Measurements from ENCODE around the gene MUL1.
"Not testable (repeated sequence)": the region's sequence is repeated elsewhere in the genome, so short reads cannot be mapped to it uniquely, and the experiment has no call there.

The MUL1 gene, protein sequence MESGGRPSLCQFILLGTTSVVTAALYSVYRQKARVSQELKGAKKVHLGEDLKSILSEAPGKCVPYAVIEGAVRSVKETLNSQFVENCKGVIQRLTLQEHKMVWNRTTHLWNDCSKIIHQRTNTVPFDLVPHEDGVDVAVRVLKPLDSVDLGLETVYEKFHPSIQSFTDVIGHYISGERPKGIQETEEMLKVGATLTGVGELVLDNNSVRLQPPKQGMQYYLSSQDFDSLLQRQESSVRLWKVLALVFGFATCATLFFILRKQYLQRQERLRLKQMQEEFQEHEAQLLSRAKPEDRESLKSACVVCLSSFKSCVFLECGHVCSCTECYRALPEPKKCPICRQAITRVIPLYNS

DNA sequence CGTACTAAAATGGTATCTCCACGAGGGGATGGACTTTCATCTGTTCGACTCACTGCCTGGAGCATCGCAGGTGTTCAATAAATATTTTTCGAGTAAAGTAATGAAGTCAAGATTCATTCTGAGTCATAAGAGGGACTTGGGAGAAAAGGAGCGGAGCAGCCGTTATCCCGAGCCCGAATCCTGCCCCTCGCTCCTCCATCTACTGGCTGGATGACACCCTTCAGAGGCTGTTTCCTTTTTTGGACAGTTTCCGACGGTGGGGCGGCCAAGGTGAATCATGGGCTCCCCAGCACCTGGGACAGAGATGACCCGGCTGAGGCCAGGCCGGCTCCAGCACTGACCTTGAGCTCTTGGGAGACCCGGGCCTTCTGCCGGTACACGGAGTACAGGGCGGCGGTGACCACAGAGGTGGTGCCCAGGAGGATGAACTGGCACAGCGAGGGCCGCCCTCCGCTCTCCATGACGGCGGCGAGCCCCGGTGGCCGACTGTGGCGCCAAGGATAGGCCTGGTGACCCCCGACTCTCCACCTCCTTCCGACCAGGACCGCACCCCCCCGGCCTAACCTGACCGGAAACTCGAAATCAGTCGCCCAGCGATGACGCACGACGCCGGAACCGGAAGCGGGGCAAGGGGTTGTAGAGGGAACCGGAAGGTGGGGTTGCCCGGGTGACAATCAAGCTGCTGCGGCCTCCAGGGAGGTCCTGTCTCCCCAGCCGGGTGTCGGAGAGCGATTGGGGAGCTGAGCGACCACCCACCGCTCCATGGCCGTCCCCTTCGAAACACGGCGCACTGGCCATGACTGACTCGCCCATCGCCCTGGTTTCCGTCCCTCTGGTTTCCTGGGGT is at the start of gene MUL1:
MUL1 (minus strand) TSS at position 588 of the 847 bp plus-strand sequence; CDS start at position 461, 127 bp downstream.
- peak; percentile 89 for DNase-seq (ENCODE audit: low read depth)

DNA sequence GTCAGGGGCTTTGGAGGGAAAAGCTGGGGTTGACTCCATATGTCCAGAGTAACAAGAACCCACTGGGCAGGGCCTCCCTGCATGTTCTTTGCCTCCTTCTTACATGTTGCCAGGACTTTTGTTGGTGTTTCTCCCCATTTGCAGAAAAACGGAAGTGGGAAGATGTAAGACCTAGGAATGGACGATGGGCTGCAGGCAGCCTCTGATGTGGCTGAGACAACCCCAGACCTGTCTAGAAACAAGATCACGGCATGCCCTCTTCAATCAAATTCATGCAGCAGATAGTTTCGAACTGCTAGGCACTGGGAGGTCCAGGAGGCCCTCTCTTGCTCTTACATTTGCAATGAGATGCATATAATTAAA is 47.8 kb upstream of the MUL1 start:
- DNase-seq (ENCODE audit: low read depth) = no peak

DNA sequence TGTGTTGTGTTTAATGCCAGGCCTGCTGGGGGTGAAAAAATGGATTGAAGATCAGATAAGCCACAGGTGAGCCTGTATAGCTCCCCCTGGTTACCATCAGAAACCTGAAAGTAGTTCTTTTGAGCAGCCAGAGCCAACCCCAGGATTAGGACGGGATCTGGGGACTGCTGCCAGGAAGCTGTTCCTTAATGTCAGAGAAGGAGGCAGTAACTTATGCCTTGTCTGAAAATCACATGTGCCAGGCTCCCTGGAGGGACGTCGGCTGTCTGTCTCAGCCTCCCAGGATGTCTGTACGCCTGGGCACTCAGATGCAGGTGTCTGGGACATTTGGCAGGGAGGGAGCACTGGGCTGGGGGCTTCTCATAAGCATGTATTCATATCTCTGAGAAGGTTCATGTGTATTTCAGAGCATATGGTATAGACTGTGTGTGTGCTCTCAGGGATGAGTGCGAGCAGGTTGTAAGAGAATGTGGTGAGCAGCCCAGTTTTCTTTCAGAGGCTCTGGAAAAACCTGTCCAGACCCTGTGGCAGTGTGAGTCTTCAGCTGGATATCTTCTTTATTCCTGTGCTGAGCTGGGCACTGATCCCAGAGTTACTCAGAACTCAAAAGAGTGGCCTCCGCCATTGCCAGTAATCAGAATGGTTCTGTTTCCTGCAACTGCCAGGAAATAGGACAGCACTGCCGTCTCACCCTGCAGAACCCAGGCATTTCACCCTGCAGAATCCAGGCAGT is 47.2 kb upstream of the MUL1 start:
- DNase-seq (ENCODE audit: low read depth) = no peak

DNA sequence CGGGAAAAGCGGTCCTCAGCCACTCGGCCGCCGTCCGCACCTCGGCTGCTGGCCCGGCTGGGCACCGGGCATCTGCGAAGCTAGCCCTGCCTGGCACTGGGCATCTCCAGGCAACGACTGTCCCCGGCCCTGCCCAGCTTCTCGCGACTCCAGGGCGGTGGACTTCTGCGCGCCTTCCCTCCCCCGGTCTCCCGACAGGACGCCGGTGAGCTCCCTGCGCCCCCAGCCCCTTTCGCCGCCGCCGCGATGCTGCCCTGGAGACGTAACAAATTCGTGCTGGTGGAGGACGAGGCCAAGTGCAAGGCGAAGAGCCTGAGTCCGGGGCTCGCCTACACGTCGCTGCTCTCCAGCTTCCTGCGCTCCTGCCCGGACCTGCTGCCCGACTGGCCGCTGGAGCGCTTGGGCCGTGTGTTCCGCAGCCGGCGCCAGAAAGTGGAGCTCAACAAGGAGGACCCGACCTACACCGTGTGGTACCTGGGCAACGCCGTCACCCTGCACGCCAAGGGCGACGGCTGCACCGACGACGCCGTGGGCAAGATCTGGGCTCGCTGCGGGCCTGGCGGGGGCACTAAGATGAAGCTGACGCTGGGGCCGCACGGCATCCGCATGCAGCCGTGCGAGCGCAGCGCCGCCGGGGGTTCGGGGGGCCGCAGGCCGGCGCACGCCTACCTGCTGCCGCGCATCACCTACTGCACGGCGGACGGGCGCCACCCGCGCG is 44.9 kb upstream of the MUL1 start:
- DNase-seq (ENCODE audit: low read depth) = no peak

DNA sequence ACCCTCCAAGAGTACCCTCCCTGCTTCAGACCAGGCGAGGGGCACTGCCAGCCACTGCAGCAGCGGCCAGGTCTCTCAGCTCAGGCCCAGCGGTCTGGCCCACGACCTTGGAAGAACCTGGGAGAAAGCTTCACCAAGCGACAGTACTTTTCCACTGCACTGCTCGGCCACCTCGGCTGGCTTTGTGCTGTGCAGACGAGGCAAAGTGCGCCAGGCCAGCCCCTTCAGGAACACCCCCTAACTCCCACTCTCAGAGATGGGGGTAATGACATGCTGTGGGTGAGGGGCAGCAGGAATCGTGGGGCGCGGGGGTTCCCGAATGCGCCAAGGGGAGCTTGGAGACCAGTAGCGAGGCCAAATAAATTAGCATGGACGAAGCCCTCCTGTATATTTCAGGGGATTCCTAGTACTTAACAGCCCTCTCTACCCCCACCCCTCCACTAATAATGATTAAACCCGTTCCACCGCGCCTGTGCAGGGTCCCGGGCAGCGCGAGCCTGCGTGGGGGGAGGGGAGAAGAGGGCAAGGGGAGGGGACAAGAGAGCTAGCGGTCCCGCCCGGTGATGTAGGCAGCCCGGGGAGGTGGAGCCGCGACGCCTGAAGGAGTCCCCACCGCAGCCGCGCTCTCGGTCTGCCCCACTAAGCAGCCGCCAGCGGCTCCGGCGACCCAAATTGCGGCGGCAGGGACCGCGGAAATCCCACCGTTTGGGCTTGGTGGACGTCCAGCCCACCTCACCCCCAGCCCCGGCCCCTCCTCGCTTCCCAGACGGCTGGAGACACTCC is 44.2 kb upstream of the MUL1 start, which contains the start of gene FAM43B:
FAM43B (plus strand) TSS at position 629 of the 783 bp plus-strand sequence. CDS start 401 bp downstream, outside the sequence.
- no peak for DNase-seq (ENCODE audit: low read depth)

DNA sequence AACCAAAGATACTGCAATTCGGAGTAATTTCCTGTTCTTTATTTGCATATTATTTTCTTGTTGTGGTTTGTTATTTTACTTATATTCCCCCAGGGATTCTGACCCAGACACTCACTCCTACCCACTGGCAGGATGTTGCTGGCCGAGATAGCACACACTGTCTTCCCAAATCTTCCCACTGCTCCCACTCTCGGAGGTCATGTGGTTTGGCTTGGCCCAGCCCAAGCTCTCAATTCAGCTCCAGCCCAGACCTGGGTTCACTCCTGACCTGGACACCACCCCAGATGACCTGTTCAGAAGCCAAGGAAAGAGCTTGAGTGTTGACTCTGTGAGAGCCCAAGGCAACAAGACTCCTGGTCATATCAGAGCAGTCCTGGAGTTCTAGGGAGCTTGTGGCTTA is 43.2 kb upstream of the MUL1 start:
- DNase-seq (ENCODE audit: low read depth) = no peak

DNA sequence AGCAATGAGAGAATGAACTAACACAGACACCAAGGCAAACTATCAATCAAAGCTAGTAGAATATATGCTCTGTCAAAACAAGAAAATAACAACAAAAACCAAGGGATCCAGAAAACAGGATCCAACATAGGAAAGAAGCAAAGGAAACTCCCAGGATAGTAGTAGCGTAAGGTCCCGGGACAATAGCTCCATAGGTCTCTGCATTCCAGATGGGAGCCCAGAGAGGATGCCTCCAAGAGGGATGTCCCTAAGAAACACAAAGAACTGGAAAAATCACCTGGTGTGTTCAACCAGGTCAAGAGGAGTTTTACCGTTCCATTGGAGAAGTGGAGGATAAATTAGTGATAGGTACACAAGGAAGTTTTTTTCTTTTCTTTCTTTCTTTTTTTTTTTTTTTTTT is 38.7 kb upstream of the MUL1 start:
- DNase-seq (ENCODE audit: low read depth) = no peak

DNA sequence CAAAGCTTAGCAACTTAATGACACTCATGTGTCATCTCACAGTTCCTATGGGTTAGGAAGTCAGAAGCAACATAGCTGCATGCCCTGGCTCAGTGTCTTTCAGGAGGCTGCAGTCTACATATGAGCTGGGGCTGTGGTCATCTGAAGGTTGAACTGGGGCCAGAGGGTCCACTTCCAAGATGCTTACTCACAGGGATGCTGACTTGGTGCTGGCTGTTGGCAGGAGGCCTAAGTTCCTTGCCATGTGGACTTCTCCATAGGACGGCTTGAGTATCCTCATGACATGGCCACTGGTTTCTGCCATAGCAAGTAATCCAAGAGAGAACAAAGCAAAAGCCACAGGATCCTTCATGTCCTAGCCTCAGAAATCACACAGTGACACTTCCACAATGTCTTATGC is 32.3 kb upstream of the MUL1 start:
- no peak for DNase-seq (ENCODE audit: low read depth)

DNA sequence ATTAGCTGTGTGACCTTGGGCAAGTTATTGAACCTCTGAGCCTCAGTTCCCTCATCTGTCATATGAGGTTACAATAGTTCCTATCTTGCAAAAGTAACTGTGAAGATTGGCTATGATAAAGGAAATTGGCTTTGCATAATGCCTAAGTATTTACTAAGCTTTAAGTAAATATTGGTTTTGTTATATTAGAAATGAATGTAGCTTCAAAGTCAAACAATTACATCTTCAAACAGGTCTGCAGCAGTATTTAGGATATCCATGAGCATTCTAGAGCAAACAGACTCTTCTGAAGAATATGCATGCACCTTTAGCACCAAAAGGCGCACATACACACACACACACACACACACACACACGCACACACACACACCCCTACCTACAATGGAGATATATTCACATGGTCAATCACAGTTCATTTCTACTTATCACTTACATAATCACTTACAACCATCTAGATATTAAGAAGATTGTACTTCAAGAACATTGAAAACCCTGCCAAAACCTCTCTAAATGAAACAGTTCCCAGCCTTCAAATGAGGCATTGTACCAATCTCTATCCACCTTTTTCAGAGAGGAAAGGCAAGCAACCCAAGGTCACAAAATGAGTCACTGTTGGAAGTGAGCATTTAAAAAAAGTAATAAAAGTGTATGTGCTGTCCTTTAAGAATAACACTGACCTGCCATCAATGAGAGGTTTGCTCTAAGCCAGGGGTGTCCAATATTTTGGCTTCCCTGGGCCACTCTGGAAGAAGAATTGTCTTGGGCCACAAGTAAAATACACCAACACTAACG is 31.0 kb upstream of the MUL1 start:
- DNase-seq (ENCODE audit: low read depth) = no peak

DNA sequence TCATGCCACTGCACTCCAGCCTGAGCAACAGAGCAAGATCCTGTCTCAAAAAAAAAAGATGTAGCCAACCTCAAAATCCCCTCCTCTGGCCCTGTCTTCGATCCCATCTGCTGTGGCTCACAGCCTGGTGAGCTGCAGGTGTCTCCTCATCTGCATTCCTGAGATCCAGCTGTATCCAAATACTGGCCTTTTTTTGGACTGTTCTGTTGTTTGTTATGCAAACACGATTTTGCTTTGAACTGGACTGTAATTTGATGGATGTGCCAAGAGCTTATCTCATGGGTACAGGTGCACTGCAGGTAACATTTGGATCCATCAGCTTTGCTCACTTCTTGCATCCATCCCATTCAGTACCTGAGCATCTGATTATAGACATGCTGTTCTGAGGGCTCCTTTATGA is 30.3 kb upstream of the MUL1 start:
- no peak for DNase-seq (ENCODE audit: low read depth)

DNA sequence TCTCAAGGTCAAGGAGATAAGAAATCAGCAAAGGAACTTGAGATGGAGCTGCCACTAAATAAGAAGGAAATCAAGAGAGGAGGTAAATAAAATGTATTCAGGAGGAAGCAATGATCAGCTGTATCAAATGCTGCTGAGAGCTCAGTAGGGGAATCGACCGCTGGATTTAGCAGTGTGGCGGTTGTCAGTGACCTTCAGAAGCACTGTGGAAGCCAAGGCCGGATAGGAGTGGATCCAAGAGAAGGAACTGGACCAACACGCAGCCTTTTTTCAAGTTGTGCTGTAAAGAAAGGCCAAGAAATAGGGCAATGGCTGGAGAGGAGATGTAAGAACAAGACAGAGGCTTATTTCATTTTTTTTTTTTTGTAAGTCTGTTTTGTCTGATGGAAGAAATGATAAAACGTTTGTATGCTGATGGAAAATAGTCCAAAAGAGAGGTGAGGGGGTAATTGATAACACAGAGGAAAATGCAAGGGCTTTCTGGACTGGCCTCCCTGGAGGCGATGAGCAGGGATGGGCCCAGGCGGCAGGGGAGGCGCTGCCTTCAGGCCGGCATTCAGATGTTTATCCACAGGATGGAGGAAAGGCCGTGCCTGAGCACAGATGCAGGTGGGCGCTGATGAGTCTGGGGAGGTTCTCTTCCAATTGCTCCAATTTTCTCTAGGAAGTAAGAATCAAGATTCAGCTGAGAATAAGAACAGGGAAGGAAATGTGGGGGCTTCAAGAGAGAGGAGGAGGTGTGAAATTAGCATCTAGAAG is 26.9 kb upstream of the MUL1 start:
- DNase-seq (ENCODE audit: low read depth) = no peak

DNA sequence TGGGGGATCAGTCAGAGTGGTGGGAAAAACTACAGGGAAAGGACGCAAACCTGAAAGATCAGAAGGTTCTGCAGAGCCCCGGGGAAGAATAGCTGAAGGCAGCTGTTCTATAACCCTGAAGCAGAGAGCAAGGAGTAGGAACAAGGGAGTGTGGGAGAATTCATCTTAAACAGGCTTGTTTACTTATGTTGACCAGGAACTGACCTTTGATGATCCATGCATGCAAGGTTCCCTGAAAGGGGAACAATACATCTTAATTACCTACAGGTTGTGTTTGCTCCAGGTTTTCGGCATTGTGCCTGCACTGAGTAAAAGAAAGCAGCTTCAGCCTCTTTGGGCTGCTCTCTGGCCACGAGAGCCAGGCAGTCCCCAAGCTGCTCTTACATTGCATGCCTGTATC is 25.7 kb upstream of the MUL1 start:
- no peak for DNase-seq (ENCODE audit: low read depth)

DNA sequence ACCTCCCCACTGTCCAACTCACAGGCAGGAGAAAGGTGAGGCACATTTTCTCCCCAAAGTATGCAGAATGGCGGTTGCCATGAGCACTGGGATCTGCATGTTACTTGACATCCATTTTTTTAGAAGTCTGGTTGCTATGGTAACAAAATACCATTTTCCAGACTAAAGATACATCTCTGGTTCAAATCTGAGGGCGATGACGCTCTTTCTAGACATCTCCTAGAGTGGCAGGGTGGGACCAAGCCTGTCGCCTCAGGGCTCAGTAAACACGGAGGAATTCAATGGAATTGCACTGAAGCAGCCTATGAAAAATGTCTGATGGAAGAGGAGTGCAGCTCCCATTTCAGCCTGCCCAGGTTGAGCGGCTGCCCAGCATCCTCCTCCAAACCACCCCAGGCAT is 22.9 kb upstream of the MUL1 start:
- no peak for DNase-seq (ENCODE audit: low read depth)

DNA sequence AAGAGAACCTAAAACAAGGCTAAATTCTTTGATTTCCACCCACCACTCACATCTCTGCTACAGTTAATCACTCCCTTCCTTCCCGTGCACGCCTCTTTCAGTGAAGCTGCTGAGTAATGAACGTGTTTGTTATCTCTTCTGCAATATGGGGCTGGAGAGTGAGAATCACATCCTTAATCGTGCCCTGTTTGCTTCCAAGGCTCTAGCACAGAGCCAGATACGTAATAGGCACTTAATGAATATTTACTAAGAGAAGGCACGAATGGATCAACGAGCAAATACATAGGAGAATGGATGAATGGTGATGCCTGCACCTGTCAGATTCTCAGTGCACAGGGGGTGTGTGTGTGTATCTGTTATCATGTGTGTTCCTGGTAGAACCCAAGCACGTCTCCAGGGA is 22.4 kb upstream of the MUL1 start:
- DNase-seq (ENCODE audit: low read depth) = no peak

DNA sequence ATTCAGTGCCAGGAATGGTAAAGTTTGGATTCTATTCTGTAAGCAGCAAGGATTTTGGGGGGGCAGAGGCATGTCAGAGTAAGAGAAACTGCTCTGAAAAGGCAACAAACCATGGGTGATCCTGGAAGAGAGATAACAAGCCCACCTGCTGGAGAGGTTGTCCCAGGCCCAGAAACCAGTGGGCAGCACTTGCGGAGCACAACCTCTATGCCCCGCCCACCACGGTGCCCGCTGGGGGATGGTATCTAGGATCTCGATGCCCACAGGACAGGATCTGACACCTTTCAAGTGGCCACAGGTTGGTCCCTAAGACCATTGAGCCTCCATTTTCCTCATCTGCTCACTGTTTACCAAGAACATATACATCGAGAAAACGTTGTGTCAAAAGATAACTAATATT is 20.3 kb upstream of the MUL1 start:
- DNase-seq (ENCODE audit: low read depth) = no peak

DNA sequence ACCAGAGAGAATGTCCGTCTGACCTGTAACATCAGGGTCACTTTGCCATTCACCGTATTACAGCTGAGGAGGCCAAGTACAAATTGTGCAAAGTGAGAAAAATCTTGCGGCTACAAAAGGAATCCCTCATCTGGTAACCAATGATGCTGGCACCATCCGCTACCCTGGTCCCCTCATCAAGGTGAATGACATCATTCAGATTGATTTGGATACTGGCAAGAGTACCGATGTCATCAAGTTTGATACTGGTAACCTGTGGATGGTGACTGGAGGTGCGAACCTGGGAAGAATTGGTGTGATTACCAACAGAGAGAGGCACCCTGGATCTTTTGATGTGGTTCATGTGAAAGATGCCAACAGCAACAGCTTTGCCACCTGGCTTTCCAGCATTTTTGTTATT is 18.3 kb upstream of the MUL1 start:
- no peak for DNase-seq (ENCODE audit: low read depth)

DNA sequence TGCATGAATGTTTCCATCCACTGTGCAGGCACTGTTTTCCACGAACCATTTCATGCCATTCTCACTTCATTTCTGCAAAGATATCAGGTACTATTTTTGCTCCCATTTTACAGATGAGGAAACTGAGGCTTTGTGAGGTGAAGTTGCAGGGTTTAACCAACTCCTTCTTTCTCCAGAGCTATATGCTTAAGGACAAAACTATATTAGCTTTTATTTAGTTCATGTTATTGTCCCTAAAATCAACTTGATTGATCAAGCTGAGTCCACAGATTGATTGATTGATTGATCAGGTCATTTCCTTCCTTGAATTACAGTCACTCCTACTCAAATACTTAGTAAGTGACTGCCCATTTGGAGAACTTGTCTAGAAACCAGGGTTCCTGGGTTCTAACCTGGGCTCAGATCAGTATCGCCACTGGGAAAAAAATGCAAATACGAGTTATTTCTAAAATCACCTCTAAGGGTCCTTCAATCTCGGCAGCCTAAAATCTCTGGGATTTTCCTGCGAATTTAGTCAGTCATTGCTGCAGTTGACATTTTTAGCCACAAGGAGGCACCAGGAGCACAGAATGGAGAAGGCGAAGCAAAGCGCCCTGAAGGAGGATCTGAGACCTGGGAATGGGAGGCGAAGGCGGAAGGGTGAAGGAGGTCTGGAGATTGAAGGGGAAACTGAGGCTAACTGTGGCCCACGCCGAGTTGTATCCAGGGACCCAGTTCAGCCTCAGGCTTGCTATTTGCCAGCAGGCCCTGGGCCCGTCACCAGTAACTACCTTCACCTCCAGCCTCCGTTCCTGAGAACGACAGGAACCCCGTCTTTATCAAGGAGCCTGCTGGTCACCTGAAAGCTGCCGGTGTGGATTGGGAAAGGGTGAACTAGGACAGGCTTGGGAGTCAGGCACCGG is 14.3 kb upstream of the MUL1 start:
- peak; percentile 11 for DNase-seq (ENCODE audit: low read depth)

DNA sequence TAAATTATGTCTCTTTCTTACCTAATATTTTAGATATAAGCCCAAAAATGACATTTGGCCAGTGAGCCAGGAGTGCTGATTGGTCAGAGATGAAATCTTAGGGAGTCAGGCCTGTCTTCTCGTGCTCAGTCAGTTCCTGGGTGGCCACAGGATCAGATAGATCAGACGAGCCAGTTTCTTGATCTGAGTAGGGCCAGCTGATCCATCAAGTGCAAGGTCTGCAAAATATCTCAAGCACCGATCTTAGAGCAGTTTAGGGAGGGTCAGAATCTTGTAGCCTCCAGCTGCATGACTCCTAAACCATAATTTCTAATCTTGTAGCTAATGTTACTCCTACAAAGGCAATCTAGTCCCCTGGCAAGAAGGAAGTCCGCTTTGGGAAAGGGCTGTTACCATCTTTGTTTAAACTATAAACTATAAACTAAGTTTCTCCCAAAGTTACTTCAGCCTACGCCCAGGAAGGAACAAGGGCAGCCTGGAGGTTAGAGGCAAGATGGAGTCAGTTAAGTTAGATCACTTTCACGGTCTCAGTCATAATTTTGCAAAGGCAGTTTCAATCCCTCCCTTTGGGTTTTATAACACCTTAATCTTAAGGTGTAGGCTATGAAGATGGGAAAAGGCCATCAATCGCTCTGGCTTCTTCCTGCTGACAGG is 11.8 kb upstream of the MUL1 start:
- DNase-seq (ENCODE audit: low read depth) = not testable (repeated sequence)
